ENCODE results near the gene TTLL8. TPM values are rescaled to one million over a fixed set of nuclear protein-coding genes. Genes with fewer than 3 reads are reported as not detected.

TTLL8 gene
- total RNA-seq, 1 experiment from 2014 or later = not detected

DNA sequence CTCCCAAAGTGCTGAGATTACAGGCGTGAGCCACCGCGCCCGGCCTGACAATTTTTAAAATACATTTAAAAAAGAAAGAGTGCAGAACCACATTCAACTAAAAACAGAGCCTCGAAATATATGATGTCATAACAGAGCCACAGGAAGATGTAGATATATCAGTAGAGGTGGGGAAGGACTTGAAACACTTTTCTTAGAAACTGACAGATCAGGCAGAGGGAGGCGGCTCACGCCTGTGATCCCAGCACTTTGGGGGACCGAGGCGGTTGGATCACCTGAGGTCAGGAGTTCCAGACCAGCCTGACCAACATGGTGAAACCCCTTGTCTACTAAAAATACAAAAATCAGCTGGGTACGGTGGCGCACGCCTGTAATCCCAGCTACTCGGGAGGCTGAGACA lies 20.1 kb upstream of the TTLL8 start:
- Histone ChIP-seq H3K27me3 (replicated peaks) (no peaks in the 10 kb centered on the region; the same call in 1 of the 2 replicates), H3K4me1 (replicated peaks) (no peaks in the 10 kb centered on the region; the same call in 1 of the 2 replicates)

GRCh38 chr22:50076646-50077535 lies 18.8 kb upstream of the TTLL8 start:
- no peaks in the 10 kb centered on the region for H3K36me3 ChIP-seq

More for the DNA sequence above, 20.1 kb upstream of the TTLL8 start:
- no peak overlapping the region for H3K4me3 ChIP-seq
- no peak for DNase-seq (ENCODE audit: low read depth in 1 of 2, low spot score in 2 of 2)
- H3K27ac ChIP-seq = no peak overlapping the region
- H3K36me3 ChIP-seq = no peaks in the 10 kb centered on the region
- no peaks in the 10 kb centered on the region for H3K9me3 ChIP-seq (replicated peaks)

GRCh38 chr22:50074551-50075530 lies 16.7 kb upstream of the TTLL8 start:
- Histone ChIP-seq H3K4me1 (replicated peaks) (no peaks in the 10 kb centered on the region; the same call in 1 of the 2 replicates), H3K27ac (no peak overlapping the region), H3K36me3 (no peaks in the 10 kb centered on the region), H3K27me3 (replicated peaks) (no peaks in the 10 kb centered on the region), H3K9me3 (replicated peaks) (no peaks in the 10 kb centered on the region), H3K4me3 (no peak overlapping the region)
- no peak for DNase-seq (ENCODE audit: low read depth in 1 of 2, low spot score in 2 of 2)

More at GRCh38 chr22:50076646-50077535, 18.8 kb upstream of the TTLL8 start:
- Histone ChIP-seq H3K9me3 (replicated peaks) (no peaks in the 10 kb centered on the region), H3K27ac (no peak overlapping the region), H3K4me3 (no peak overlapping the region), H3K4me1 (replicated peaks) (no peaks in the 10 kb centered on the region; the same call in 1 of the 2 replicates), H3K27me3 (replicated peaks) (no peaks in the 10 kb centered on the region; the same call in 1 of the 2 replicates)
- no peak for DNase-seq (ENCODE audit: low read depth in 1 of 2, low spot score in 2 of 2)

DNA sequence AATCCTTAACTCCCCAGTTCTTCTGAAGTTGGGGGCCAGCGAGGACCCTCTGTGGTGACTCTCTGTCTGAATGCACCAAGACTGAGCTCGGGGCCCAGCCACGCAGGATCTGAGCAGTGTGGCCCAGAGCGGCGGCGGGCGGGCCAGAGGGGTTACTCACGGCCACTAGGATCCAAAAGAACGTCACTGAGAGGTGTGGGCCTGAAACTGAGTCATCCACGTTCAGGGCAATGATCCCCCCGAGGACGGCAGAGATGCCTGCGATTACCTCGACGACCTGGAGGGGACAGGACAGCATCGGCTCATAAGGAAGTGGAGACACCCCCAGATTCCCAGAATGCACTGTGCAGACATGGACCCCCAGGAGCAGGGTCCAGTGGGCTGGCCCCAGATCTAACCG lies 16.0 kb upstream of the TTLL8 start:
- Histone ChIP-seq H3K9me3 (replicated peaks) (no peaks in the 10 kb centered on the region), H3K27ac (no peak overlapping the region), H3K4me1 (replicated peaks) (no peaks in the 10 kb centered on the region; the same call in 1 of the 2 replicates), H3K36me3 (no peaks in the 10 kb centered on the region), H3K27me3 (replicated peaks) (no peaks in the 10 kb centered on the region), H3K4me3 (no peak overlapping the region)
- no peak for DNase-seq (ENCODE audit: low read depth in 1 of 2, low spot score in 2 of 2)

- no peaks in the 10 kb centered on the region for H3K9me3 ChIP-seq (replicated peaks)
- no peaks in the 10 kb centered on the region for H3K27me3 ChIP-seq (replicated peaks)
- no peak overlapping the region for H3K27ac ChIP-seq
- H3K36me3 ChIP-seq = no peaks in the 10 kb centered on the region
- H3K4me1 ChIP-seq (replicated peaks) = no peaks in the 10 kb centered on the region
- no peak for DNase-seq (ENCODE audit: low read depth in 1 of 2, low spot score in 2 of 2)
- H3K4me3 ChIP-seq = no peak overlapping the region
Observed at GRCh38 chr22:50072714-50073538, 14.8 kb upstream of the TTLL8 start.

GRCh38 chr22:50072167-50072555 lies 14.1 kb upstream of the TTLL8 start:
- Histone ChIP-seq H3K4me3 (no peak overlapping the region), H3K9me3 (replicated peaks) (no peaks in the 10 kb centered on the region), H3K4me1 (replicated peaks) (no peaks in the 10 kb centered on the region), H3K36me3 (no peaks in the 10 kb centered on the region), H3K27me3 (replicated peaks) (no peaks in the 10 kb centered on the region), H3K27ac (no peak overlapping the region)
- no peak for DNase-seq (ENCODE audit: low read depth in 1 of 2, low spot score in 2 of 2)

GRCh38 chr22:50071432-50072166 lies 13.5 kb upstream of the TTLL8 start:
- H3K36me3 ChIP-seq = no peaks in the 10 kb centered on the region
- no peak overlapping the region for H3K27ac ChIP-seq
- DNase-seq (ENCODE audit: low read depth in 1 of 2, low spot score in 2 of 2) = no peak
- no peaks in the 10 kb centered on the region for H3K27me3 ChIP-seq (replicated peaks)
- no peak overlapping the region for H3K4me3 ChIP-seq
- no peaks in the 10 kb centered on the region for H3K4me1 ChIP-seq (replicated peaks)
- no peaks in the 10 kb centered on the region for H3K9me3 ChIP-seq (replicated peaks)

DNA sequence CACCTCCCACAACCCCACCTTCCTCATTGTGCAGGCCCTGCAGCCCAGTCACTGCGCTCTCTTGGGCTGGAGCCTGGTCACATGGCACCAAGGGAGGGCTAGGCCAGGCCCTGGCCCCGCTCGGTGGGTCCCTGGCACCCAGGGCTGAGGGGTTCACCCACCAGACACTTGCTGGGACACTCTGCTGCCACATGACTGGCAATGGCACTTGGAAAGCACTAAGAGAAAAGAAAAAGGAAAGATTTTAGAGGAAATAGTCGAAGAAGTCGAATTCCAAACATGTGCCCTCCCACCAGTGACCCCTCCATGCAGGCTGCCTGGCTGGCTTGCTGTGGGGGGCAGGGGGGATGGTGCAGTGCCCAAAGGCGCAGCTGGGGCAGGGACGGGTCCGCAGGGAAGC lies 12.3 kb upstream of the TTLL8 start:
- no peaks in the 10 kb centered on the region for H3K4me1 ChIP-seq (replicated peaks)
- no peaks in the 10 kb centered on the region for H3K9me3 ChIP-seq (replicated peaks)
- H3K27me3 ChIP-seq (replicated peaks) = no peaks in the 10 kb centered on the region
- DNase-seq (ENCODE audit: low read depth in 1 of 2, low spot score in 2 of 2) = no peak
- no peaks in the 10 kb centered on the region for H3K36me3 ChIP-seq
- no peak overlapping the region for H3K27ac ChIP-seq
- H3K4me3 ChIP-seq = no peak overlapping the region

- Histone ChIP-seq H3K4me1 (replicated peaks) (no peaks in the 10 kb centered on the region), H3K27me3 (replicated peaks) (no peaks in the 10 kb centered on the region), H3K36me3 (no peaks in the 10 kb centered on the region), H3K4me3 (no peak overlapping the region), H3K9me3 (replicated peaks) (no peaks in the 10 kb centered on the region), H3K27ac (no peak overlapping the region)
- DNase-seq (ENCODE audit: low read depth in 1 of 2, low spot score in 2 of 2) = no peak
Observed at GRCh38 chr22:50068096-50068495, 10.0 kb upstream of the TTLL8 start.

- H3K4me1 ChIP-seq (replicated peaks) = no peaks in the 10 kb centered on the region
Observed at GRCh38 chr22:50067244-50067643, 9.1 kb upstream of the TTLL8 start.

GRCh38 chr22:50064453-50064852 lies 6.4 kb upstream of the TTLL8 start:
- H3K4me1 ChIP-seq (replicated peaks) = no peaks in the 10 kb centered on the region
- H3K4me3 ChIP-seq = no peak overlapping the region
- H3K36me3 ChIP-seq = no peaks in the 10 kb centered on the region
- H3K27ac ChIP-seq = no peak overlapping the region
- H3K9me3 ChIP-seq (replicated peaks) = no peaks in the 10 kb centered on the region
- H3K27me3 ChIP-seq (replicated peaks) = peaks cover 6% of the 10 kb centered on the region; the same call in 1 of the 2 replicates
- DNase-seq (ENCODE audit: low read depth in 1 of 2, low spot score in 2 of 2) = no peak

More at GRCh38 chr22:50067244-50067643, 9.1 kb upstream of the TTLL8 start:
- Histone ChIP-seq H3K9me3 (replicated peaks) (no peaks in the 10 kb centered on the region), H3K27me3 (replicated peaks) (no peaks in the 10 kb centered on the region), H3K36me3 (no peaks in the 10 kb centered on the region), H3K27ac (no peak overlapping the region), H3K4me3 (no peak overlapping the region)
- no peak for DNase-seq (ENCODE audit: low read depth in 1 of 2, low spot score in 2 of 2)

DNA sequence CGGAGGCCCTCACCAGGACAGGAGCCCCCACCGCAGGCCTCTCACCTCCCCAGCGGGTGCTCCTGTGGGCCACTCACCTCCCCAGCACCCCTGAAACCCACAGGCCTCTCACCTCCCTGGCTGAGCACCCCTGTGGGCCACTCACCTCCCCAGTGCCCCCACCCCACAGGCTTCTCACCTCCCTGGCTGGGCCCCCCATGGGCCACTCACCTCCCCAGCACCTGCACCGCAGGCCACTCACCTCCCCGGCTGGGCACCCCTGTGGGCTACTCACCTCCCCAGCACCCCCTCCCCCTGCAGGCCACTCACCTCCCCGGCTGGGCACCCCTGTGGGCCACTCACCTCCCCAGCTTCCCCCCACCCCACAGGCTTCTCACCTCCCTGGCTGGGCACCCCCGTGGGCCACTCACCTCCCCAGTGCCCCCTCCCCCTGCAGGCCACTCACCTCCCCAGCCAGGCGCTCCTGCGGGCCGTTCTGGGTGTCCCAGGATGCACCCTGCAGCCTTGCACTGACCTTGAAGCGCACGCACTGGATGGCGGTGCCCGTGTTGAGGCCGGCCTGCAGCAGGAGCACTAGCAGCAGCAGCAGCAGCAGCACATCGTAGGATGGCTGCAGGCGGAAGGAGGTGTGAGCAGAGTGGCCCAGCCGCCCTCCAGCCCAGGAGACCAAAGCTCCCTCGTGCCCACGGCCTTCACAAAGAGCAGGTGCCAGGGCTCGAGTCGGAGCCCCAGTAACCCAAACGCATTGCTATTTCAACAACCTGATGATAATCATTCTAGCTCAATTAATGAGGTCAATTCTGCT lies 5.7 kb upstream of the TTLL8 start:
- Histone ChIP-seq H3K27ac (no peak overlapping the region), H3K9me3 (replicated peaks) (no peaks in the 10 kb centered on the region), H3K4me1 (replicated peaks) (no peaks in the 10 kb centered on the region), H3K27me3 (replicated peaks) (peaks cover 10% of the 10 kb centered on the region; the same call in 1 of the 2 replicates), H3K4me3 (no peak overlapping the region), H3K36me3 (no peaks in the 10 kb centered on the region)
- DNase-seq (ENCODE audit: low read depth in 1 of 2, low spot score in 2 of 2) = no peak
